Testis (tissue), 2 donors: ENCODE data around the gene NDRG4.

Source experiments
- POLR2A ChIP-seq: fragments of 450-650 bp; IDR thresholded peaks from one replicate; pipeline ENCODE4 v1.6.1; 2017; ENCODE audit warnings: antibody characterized with exemption, mild to moderate bottlenecking, moderate library complexity
- TF ChIP-seq, protein P1 (sequence below), 3 experiments: fragments of 450-650 bp in 2 of 3; fragments of 200-600 bp in 1 of 3; sonication (generic) in 1 of 3; IDR thresholded peaks; one replicate each; pipeline ENCODE4 v1.5.1; 2016 to 2019; ENCODE audit warnings: antibody characterized with exemption in 3 of 3, mild to moderate bottlenecking in 2 of 3, moderate library complexity in 1 of 3

DNA sequence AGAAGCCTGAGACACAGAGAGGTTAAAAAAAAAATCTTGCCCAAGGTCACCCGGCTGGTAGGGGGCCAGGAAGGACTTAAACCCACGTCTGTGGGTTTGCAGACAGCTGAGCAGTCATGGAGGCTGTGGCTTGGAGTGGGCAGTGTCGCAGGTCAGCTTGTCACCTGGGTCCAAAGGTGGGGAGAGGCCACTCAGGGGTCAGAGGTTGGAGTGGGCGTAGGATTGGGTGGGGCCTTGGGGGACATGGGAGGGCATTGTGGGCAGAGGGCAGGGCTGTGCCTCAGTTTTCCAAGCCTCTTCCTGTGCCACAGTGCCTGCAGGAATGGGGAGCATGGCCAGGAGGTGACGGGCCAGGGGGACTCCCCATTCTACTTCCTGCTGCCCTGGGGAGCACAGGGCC is 2.0 kb upstream of the NDRG4 start:
- TF ChIP-seq POLR2A: no peak
- TF ChIP-seq, protein P1, sequence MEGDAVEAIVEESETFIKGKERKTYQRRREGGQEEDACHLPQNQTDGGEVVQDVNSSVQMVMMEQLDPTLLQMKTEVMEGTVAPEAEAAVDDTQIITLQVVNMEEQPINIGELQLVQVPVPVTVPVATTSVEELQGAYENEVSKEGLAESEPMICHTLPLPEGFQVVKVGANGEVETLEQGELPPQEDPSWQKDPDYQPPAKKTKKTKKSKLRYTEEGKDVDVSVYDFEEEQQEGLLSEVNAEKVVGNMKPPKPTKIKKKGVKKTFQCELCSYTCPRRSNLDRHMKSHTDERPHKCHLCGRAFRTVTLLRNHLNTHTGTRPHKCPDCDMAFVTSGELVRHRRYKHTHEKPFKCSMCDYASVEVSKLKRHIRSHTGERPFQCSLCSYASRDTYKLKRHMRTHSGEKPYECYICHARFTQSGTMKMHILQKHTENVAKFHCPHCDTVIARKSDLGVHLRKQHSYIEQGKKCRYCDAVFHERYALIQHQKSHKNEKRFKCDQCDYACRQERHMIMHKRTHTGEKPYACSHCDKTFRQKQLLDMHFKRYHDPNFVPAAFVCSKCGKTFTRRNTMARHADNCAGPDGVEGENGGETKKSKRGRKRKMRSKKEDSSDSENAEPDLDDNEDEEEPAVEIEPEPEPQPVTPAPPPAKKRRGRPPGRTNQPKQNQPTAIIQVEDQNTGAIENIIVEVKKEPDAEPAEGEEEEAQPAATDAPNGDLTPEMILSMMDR (IDR thresholded peaks at IDR 0.05): no peak
